Stimulated activated CD8-positive, alpha-beta memory T cell treated with anti-CD3 and anti-CD28 coated beads, Interleukin-7, amount 100 ng/mL, for 1 hour (primary cell): ENCODE results near the gene C5orf46.
"Not testable (repeated sequence)": the region's sequence is repeated elsewhere in the genome, so short reads cannot be mapped to it uniquely, and the experiment has no call there.

Experiments used
- DNase-seq, 2 donors: peaks; one replicate each; pipeline ENCODE4 v3.0.0-alpha.2; 2020; ENCODE audit warnings: low read depth in 2 of 2

Gene C5orf46

DNA sequence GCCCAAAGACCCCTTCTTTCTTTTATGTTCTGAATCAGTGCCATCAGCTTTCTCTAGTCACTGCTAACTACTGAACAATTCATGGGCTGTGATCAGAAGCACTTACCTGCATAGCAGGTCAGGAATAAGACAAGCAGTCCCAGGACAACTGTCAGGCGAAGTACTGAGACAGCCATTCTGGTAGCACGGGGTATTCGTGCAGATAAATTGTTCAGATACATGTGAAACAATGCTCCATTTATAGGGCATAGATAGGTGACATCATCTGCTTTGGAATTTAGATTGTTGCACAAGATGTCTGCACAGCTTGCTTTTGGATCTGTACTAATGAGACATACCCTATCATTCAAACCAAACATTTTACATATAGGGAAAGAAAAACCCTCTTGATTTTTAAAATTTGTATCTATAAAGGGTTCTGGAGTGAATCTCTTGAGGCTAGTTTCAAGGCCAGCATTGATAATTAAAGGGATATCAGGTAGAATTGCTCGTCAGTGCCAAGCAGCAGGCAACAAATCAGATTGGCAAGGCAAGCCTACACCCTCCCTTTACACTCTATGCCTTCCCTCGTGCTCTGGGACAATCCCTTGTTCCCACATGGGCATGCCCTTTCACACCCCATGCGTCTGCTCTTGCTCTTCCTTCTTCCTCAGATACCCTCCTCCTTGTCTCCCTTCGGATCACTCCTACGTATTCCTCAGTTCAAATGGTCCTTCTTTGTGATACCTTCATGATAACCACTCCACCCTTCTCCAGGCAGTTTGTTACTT, at the start of gene C5orf46:
Gene C5orf46 (minus strand): TSS at position 213 of the 770 bp plus-strand sequence. CDS start 37 bp downstream, at position 176.
- no peak for DNase-seq

GRCh38 chr5:147954971-147955370, 48.6 kb upstream of the C5orf46 start:
- DNase-seq: no peak

DNA sequence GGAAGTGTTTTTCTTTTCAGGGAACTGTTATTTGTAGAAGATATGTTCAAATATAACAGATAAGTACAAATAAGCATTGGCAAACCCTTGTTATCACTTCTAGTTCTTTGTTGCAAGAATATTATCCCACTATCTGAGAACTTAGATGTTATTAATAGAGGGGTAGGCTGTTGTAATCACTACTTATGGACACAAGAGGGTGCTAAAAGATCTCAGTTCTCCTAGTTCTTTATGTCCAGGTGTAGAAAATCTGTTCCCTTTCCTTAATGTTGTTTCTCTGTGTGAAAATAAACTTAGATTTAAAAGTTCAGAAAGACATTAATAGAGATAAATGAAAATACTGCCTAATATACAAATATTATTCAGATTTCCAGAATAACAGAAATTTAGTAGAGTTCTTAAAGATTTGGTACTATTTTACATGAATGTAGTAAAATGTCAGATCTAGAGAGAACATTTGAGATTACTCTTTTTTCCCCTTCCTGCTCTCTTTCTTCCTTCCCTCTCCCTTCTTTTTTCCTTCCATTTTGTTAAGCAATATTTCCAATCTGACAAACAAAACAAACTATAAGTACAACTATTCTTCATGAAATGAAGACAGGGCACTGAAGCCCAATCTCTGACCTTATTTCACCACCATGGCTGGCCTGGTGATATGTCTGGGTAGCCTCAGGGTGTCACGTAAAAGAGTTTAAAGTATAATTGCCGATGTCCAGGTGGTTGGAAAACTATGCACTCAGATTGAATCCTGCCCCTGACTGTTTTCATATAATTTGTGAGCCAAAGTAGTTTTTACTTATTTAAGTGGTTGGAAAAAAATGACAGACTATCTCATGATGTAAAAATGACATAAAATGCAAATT, 43.6 kb upstream of the C5orf46 start:
- no peak for DNase-seq

- DNase-seq: not testable (repeated sequence)
Measured at GRCh38 chr5:147946658-147947274, 40.4 kb upstream of the C5orf46 start.

DNA sequence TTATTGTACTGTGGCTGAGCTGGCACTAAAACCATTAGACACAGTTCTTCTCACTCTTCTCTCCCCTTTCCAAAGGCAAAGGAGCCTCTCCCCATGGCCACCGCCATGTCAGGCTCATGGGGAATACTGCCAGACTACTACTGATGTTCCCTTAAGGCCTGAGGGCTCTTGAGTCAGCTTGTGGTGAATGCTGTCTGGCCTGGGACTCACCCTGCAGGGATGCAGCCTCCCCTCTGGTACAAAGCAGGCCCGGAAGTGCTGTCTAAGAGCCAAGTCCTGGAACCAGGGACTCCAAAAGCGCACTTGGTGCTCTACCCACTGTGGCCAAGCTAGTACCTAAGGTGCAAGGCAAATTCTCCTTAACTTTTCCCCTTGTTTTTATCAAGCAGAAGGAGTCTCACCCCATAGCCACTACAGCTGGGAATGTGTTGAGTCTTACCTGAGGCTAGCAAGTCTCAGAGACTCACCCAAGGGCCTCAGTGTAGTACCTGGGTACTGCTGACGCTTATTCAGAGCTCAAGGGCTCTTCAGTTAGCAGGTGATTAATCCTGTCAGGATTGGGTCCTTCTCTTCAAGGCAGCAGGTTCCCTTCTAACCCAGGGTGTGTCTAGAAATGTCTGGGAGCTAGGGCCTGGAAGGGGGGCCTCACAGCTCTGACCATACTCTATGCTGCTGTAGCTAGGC, 33.2 kb upstream of the C5orf46 start:
- DNase-seq: no peak

- DNase-seq: no peak
Measured at GRCh38 chr5:147935032-147935431, 28.7 kb upstream of the C5orf46 start.

- no peak for DNase-seq
Measured at GRCh38 chr5:147930769-147931168, 24.4 kb upstream of the C5orf46 start.

DNA sequence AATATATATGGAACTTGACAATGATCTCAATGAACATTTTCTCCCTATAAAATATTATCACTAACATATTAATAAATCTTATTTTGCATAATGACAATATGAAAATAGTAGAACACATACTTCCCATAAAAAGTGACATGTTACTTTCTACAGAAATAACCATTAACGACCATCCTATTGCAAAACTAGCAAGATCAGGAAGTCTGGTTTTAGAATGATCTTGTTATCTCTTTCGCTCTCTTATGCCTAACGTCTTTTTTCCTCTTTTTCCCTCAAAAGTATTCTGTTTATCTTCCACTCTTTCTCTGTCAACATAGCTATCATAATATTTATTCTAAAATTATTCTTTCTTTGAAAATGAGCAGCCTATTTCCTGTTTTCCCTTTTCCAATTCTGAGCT, 21.6 kb upstream of the C5orf46 start:
- DNase-seq: no peak

- DNase-seq: no peak
Measured at GRCh38 chr5:147925020-147925419, 18.7 kb upstream of the C5orf46 start.

GRCh38 chr5:147921136-147921535, 14.8 kb upstream of the C5orf46 start:
- DNase-seq: no peak

GRCh38 chr5:147920420-147921030, 14.2 kb upstream of the C5orf46 start:
- DNase-seq: no peak

DNA sequence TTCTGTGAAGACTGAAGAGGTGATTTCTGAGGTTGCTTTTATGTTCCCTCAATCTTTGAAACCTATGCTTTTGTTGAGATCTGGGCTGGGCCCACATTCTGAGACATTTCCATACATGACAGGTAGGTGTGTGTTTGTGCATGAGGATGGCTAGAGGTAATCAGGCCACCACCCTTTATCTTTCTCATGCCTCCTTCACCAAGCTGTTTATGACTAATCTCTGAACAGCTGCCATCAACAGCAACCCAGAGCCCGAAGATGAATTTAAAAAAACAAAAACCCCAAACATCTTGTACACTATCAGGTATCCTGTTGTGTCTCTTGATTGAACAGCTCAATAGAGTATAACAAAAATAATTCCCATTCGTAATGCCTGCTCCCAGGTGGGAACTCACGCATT, 12.6 kb upstream of the C5orf46 start:
- no peak for DNase-seq

DNA sequence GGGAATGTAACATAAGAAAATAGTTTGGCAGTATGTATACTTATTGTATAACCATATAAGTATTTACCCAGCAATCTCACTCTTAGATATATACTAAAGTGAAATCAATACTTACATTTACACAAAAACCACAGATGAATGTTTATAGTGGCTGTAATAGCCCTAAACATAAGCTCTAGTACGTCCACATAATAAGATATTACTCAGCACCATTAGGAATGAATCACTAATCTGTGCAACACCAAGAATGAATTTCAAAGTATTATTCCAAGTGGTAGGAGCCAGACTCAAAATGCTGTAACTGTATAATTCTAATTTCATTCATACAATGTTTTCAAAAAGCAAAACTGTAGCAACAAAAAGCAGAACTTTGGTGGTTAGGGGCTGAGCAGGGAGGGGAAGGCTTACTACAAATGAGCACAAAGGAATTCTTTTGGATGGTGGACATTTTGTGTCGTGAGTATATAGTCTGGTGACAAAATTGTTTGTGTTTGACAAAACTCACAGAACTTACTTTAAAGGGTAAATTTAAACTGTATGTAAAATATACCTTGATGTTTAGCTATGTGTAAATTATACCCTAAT, 11.9 kb upstream of the C5orf46 start:
- no peak for DNase-seq

GRCh38 chr5:147913786-147914185, 7.4 kb upstream of the C5orf46 start:
- DNase-seq: no peak

GRCh38 chr5:147912011-147912410, 5.7 kb upstream of the C5orf46 start:
- no peak for DNase-seq

GRCh38 chr5:147911427-147911826, 5.1 kb upstream of the C5orf46 start:
- no peak for DNase-seq

- DNase-seq: no peak
Measured at GRCh38 chr5:147904110-147904509, 2.2 kb downstream of the C5orf46 start.

GRCh38 chr5:147902609-147903115, 3.7 kb downstream of the C5orf46 start:
- no peak for DNase-seq

GRCh38 chr5:147901599-147902039, 4.7 kb downstream of the C5orf46 start:
- no peak for DNase-seq

GRCh38 chr5:147898875-147899401, 7.4 kb downstream of the C5orf46 start:
- DNase-seq: no peak
